Fibroblast of skin of right biceps (primary cell): ENCODE measurements around the gene AUP1.
A peak's percentile ranks its signal among the peaks of the same experiment; 100 is the strongest.
"Not testable (repeated sequence)": the region's sequence is repeated elsewhere in the genome, so short reads cannot be mapped to it uniquely, and the experiment has no call there.

Experiments
- DNase-seq: peaks from one replicate; pipeline ENCODE4 v3.0.0-alpha.2; 2013

The AUP1 gene, protein sequence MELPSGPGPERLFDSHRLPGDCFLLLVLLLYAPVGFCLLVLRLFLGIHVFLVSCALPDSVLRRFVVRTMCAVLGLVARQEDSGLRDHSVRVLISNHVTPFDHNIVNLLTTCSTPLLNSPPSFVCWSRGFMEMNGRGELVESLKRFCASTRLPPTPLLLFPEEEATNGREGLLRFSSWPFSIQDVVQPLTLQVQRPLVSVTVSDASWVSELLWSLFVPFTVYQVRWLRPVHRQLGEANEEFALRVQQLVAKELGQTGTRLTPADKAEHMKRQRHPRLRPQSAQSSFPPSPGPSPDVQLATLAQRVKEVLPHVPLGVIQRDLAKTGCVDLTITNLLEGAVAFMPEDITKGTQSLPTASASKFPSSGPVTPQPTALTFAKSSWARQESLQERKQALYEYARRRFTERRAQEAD

DNA sequence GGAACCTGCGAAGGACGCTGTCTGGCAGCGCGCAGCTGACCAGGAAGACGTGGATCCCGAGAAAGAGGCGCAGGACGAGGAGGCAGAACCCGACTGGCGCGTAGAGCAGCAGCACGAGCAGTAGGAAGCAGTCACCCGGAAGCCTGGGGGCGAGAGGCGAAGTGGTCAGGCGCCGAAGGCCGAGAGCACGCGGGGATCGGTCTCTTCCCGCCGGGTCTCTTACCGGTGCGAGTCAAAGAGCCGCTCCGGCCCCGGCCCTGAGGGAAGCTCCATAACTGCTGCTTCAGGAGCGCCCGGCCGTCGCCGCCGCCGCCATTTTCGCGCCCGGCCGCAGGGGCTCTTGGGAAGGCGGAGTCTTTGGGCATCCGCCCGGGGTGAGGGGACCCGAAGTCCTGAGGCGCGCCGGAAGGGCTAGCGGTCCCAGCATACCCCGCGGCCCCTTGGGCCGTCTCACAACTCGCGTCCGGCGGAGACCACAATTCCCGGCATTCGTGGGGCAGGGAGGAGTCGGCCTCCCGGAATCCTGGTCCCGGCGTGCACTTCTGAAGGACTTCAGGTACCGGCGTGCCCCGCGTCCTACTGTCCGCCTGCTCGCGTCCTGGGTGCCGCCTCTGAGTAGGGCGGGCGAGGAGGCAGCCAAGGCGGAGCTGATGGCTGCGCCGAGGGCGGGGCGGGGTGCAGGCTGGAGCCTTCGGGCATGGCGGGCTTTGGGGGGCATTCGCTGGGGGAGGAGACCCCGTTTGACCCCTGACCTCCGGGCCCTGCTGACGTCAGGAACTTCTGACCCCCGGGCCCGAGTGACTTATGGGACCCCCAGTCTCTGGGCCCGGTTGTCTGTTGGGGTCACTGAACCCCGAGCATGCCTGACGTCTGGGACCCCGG lies at the start of gene AUP1, which contains the start of gene HTRA2:
Gene AUP1, minus strand, starts transcription at position 350 of the 882 bp plus-strand sequence. Its CDS starts 77 bp downstream, at position 273.
Gene HTRA2, plus strand, starts transcription at position 577 of the 882 bp plus-strand sequence. Its CDS starts 74 bp downstream, at position 651.
- DNase-seq: peak; percentile 100

DNA sequence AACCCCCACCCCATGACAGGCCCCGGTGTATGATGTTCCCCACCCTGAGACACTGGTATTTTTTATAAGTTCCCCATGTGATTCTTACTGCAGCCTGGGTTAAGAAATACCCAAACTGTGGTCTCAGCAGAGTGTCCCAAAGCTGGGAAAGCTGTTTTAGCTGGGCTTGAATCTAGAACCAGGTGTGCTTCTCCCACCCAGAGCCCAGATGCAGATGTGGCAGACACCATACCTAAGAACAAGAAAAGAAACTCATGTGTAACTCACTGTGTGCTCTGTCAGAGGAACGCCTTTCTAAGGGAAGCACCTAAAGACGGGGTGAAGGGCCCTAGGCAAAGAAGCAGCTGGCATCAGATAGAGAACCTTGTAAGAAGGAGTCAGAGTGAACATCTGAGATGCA lies 48.9 kb upstream of the AUP1 start:
- DNase-seq: no peak

DNA sequence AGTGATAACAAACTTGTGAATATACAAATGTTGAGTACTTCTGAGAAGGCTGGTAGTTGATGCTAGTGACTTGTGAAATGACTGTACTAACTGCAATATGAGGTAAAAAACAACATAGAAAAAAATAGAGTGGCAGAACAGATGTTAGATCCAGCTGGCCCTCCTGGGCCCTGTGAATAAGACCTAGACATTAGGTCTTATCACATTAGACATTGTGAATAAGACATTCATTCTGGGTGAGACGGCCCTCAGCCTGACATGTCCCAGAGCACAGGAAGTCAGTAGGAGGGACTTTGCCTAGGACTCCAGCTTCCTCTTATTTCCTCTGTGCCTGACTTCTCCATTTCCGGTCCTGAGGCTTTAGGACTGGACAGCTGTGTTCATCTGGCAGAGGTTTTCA lies 47.9 kb upstream of the AUP1 start:
- DNase-seq: peak; percentile 48

DNA sequence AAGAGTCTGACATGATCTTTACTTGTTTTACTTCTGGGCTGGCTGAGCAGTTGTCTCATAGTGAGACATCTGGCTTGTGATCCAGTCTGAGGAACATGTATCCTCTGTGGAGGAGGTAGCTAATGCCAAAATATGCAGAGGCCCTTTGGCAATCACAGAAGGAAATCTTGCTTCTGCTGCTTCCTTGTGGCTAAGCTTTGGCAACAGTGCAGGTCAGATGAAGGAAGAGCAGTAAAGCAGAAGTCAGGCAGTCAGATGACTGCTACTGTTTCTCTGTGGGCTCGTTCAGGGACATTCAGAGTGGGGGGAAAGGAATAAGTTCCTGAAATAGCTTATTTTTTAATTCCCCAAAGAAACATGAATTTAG lies 47.3 kb upstream of the AUP1 start:
- peak; percentile 86 for DNase-seq

DNA sequence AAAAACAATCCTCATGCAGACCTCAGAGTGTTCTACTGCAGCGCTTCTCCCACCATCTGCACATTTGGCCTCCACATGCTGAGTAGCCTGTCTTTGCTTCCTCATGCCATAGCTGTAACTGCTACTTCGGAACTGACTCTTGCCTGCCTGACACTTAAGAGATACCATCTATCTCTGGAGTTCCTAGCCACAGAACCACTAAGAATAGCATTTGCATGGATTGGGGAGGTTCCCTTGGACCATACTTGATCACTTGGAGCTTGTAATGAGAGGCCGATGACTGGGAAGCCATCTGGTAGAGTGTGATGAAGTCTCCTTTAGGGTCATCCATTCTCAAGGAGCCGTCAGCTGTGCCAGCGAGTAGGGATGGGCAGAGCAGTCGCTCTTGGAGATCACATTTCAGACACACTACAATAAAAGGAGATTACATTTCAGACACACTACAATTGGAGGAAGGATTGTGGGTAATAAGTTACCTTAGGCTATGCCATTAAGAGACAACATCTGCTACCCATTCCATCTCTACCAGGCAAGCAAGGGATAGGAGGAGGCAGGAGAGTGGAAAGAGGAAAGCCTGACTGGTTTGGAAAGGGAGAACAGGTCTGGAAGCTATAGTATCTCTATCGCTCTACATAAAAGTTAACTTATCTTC lies 46.8 kb upstream of the AUP1 start:
- DNase-seq: peak; percentile 76

DNA sequence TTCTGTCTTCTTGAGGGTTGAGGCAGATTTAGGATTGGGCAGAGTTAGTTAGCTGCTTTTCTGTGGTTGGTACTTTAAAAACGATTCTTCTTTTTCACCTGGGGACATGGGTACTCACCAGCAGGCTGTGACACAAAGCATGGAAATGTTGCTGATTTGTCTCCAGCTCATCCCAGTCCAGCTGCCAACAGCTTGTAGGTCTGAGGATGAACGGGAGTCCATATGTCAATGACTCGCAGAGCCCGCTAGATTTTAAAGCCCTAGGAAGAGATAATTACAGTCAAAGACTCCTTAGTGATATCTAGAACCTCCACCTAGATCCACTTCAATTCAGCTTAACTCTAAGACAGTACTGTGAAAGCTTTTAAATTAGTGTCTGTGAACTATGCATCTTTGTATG lies 45.8 kb upstream of the AUP1 start:
- no peak for DNase-seq

DNA sequence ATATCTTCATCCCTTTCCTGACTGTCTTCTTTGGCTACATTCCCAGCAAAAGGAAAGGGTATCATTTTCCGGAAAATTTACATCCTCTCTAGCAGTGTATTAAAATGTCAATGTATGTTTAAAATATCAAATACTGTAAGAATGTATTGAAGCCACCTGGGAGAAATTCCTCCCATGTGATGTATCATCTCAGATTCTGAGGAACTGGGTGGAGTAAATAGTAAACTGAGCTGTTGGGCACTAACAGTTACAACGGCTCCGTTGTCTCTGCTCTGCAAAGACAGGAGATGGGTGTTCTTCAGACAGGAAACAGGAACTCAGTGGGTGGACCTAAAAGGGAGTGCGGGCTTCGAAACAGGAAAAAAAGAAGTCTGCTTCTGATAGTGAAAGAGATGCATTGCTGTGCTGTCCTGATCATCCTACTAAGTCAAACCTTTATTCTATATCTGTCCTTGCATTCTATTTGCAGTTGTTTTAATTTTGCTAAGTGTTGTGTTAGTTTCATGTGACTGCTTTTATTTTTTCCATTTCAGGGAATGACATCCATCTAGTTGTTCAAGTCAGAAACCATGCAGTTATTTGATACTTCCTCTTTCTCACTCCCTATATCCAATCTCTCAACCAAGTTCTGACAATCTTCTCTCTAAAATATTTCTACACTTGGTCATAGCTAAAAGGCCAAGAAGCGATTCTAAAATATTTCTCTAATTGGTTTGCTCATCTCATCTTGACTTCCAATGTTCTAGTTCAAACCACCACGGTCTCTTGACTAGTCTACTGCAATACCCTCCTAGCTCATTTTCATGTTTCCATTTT lies 44.4 kb upstream of the AUP1 start:
- peak; percentile 85 for DNase-seq

DNA sequence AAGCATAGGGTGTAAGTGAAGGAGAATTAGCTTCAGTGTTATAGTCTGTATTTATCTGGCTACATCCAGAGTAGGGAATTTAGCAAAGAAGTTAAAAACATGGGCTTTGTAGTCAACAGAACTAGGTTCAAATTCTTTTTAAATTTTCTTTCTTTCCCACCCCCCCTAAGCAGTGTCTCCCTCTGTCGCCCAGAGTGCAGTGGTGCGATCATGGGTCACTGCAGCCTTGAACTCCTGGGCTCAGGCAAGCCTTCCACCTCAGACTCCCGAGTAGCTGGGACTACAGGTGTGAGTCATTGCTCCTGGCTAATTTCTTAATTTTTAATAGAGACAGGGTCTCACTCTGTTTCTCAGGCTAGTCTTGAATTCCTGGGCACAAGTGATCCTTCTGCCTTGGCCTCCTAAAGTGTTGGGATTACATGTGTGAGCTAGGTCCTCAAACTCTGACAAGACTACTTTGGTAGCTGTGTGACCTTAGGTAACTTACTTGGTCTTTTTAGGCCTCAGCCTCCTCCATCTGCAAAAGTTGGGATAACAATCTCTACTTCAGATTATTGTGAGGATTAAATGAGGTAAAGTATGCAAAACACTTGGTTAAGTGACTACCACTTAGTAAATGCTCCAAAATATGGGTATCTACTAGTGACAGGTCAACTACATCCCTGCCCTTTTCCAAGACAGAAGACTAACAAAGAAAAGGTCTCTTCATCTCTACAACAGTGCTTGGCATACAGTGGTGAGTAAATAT lies 42.8 kb upstream of the AUP1 start:
- DNase-seq: no peak

DNA sequence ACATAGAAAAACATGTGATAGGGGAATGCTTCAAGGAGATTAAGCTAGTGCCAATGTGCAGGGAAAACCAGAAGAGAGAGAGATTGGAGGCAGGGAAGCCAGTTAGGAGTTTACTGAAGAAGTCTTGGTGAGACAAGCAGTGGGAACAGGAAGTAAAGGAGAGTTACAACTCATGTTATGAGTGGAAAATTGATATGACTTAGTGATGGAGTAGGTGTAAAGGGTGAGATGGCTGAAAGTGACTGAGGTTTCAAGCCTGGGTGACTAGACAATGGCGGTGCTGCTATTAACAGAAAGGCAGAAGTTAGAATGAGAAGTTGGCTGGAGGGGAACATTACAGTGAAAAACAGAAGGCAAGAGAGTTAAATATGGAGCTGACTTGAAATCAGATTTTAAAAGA lies 41.6 kb upstream of the AUP1 start:
- DNase-seq: no peak

DNA sequence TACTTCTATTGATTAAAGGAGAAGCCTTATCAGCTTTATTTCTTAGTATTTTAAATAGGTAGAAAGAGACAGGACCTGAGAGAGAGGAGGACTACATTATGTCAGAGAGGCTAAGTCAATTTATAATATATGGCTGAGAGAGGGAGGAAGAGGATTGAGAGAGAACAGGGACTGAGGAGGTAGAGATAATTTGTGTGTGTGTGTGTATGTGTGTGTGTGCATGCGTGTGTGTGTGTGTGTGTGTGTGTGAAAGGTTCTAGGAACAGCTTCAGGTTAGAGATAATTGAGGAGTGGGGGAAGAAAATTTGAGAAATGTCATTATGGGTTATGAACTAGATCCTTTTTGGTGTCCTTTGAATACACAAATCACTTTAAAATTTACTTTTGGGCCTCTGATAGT lies 40.2 kb upstream of the AUP1 start:
- no peak for DNase-seq

DNA sequence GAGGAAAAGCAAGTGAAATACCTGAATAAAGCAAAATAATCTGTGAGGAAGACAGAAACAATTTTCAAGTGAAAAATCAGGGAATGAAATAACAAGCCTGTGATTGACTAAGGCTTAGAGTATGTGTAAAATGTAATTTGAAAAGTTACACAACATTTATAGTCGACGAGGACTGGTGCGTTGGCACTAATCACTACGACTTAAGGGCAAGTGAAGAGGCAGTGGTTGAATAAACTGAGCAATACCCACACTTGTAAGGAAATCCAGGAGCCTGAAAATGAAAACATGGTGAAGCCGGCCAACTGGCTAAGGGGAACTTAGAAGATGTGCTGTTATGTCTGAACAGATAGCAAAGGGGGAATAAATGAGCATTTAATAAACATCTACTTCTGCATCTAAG lies 38.4 kb upstream of the AUP1 start:
- peak; percentile 88 for DNase-seq

DNA sequence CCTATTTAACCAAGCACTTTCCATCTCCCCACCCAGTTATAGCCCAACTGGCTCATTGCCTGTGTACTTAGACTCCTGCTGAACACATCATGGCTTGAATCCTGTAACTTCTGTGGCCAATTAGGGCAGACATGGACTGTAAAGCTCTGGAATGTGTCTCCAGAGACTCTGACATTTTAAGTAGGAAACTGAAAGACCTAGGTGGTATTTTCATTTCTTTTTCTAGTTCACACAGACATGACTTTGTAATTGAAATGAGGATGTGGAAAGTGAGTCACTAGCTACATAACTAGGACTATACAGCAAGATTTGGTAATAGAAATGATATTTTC lies 37.2 kb upstream of the AUP1 start:
- DNase-seq: peak; percentile 99

DNA sequence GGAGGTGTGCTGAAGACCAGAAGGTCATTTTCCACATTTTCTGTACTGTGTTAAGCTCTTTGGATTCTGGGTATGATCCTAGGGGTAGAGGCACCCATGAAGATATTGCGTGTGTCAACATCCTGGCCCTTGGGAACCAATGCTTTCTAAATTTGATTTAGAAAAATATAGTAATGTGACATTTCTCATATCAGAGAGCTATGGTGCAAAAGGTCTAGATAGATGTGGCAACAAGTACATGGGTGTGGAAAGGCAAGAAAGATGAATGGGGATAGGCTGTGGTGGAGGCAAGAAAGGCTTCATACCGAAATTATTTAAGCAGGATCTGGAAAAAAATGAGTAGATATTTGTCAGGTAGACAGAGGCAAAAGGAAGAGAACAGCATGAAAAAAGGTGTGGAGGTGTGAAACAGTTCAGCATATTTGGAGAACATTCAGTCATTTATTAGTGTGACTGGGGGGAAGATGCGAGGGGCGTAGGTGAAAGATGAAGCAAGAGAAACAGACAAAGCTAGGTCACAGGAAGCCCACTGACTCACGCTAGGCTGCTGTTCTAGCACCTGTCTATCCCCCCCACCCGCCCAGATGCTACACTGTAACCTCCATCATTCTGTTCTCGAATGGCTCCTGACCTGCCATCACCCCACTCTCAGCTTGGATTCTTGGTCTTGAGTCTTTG lies 36.7 kb upstream of the AUP1 start:
- no peak for DNase-seq

DNA sequence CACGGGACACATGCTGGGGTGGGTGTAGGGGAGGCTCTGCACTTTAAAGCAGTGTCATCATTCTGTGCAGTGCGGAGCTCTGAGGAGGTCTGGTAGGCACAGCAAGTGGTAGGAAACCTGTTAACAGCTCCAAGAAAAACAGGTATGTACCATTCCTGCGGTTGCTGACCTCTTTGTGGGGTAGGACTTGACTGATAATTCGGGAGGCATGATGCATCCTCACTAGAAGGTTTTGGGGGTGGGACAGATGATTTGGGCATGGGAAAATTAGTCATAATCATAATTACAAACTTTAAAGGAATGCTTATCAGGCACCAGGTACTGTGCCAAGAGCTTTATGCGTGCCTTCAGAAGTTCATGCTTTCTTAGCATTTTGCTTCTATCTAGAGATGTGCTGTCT lies 34.7 kb upstream of the AUP1 start:
- DNase-seq: peak; percentile 87

DNA sequence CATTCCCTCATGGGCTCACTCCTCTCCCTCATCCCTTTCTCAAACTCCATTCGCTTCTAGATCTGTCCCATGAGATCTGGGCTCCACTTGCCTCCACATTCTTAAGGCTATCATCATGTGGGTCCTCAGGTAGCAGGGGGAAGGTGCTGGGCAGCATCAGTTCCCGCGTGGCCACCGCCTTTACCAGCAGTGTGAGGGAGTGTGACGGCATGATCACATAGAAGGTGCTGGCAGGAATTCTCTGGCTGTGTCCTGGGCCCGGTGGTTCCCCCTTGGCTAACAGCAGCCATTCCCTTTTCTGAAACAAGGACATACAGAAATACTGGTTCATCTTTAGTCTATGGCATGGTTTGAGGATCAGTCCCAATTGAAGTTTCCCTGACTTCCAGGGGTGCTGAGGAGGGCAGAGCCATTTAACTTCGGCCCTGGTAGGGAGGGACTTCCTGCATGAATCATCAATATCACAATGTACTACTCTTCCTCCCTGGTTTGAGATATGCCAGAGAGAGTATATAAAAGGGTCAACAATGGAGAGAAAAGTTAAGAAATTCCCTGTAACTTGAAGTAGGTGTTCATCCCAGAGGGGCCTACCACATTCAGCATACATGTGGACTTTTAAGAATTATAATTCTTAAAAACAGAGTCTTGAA lies 32.7 kb upstream of the AUP1 start:
- DNase-seq: no peak

DNA sequence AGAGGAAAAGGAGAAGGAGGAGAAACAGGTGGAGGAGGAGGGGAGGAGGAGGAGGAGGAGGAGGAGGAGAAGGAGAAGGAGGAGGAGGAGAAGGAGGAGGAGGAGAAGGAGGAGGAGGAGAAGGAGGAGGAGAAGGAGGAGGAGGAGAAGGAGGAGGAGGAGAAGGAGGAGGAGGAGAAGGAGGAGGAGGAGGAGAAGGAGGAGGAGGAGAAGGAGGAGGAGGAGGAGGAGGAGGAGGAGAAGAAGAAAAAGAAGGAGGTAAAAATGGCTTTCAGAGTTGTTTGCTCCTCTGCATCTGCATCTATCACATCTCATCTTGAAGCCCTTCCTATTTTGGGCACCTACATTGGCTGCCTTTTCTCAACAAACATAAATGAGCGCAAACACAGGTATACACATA lies 31.5 kb upstream of the AUP1 start:
- DNase-seq: not testable (repeated sequence)

DNA sequence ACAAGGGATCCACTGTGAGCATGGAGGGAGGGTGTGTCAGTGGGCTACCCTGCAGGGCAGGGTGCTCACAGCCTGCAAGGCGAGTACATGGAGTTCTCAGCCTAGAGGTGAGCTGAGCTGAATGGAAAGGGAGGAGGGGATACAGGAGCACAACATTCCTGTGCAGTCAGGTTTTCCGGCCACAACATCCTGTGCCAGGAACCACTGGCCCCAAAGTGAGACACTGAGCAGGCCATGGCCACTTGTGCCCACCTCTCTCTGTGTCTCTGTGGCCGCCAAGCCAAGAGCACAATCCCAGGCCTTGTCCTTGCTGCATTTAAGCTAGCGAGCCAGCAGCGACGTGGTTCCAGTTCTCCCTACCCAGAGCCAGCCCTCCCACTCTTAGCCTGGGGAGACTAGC lies 31.1 kb upstream of the AUP1 start:
- DNase-seq: no peak

DNA sequence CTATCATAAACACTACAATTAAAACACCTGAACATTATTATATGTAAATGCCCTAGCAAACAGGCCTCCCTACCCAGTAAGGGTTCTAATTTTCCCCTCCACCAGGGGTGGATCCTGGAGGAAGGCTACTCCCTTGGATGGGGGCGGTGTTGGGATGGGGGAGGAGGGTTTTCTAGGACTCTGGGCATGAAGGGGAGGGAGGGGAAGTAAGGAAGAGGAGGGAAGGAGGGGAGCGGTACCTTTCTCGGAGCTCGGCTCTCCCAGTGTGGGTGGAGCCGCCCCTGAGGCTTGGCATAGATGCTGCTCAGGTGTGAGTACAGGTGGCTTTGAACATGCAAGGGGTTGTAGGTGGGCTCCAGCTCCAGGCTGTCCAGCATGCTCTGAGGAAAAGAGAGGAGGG lies 30.4 kb upstream of the AUP1 start:
- DNase-seq: no peak

DNA sequence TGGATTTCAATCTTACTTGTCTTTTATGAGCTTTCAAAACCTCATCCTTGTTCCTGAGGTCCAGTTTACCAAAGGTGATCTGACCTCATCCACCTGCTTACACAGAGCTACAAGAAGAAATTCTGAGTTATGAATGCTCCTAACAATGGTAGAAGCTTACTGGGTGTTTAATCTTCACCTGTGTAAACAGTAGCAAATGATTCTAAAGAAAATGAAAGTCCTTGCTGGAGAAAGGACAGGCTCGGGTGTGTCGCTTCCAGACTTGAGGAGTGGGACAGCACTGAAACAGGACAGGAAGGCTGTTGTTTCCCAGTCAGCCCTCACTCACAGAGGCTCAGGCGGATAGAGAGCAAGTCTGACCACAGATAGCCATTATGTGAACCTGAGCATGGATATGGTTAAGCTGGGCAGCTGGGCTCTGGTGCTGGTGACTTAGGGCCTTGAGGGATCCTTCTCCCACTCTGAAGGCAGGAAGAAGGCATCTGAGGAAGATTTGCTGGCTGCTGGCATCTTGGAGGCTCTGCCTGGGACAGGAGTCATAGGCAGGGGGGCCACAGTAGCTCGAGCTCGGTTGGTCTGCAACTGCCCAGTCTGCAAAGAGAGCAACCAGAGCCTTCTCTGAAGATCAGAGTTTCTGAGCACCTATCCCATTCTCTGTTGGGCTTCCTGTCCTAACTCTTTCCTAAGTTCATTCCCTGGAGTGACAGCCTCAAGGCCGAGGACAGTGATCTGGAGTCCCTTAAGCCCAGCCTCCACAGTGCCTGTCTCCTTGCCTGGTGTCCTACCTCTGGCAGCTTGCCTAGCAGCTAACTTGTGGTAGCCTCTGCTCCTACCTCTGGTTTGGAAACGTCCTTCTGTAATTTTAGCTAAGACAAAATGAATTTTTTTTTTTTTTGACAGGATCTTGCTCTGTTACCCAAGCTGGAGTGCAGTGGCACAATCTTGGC lies 29.1 kb upstream of the AUP1 start:
- no peak for DNase-seq
